Pons (tissue), 1 donor: ENCODE results near the gene ZNF582.

ENCODE experiments used
- DNase-seq: peaks from one replicate; pipeline ENCODE4 v3.0.0-alpha.2; 2016; ENCODE audit warnings: low spot score

Gene ZNF582

DNA sequence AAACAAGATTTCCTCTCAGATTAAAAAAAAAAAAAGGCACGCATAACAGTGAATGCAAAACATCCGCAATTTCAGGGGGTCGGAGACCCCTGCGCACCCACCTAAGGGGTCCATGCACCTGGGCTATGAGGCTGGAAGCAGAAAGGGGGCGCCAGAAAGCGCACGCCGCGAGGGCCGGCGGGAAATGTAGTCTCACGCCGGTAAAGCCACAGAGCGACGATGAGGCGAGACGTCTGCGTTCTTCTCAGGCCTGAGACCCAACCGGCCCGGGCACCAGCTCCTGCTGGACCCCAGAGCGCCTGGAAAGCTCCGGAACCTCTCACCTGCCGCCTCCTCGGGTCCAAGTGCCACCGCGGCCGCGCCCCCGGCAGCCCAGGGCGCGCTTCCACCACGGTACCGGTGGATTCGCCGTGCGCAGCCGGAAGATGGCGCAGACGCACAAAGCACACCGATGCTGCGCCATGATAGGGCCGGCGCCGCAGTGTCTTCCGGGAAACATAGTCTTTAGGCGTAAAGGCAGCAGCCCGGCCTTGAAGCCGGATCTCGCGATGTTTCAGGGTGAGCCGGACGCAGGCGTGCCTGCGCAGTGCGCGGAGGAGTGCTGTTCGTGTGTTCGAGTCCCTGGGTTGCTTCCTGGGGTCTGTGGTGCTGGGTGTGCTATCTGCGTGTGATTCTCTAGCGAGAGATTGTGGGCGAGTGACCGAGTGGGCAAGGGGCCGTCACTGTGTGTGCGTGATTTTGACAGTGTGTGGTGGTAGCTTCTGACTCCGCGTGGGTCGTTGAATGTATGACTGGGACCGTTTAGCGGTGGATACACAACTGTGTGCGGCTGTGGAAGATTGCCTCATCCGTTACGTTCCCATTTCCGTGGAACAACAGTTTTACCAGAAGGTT is at the start of gene ZNF582:
Gene ZNF582, minus strand, starts transcription at position 416 of the 894 bp plus-strand sequence. CDS start 1,782 bp downstream, outside the sequence.
- DNase-seq, result peak; percentile 97

DNA sequence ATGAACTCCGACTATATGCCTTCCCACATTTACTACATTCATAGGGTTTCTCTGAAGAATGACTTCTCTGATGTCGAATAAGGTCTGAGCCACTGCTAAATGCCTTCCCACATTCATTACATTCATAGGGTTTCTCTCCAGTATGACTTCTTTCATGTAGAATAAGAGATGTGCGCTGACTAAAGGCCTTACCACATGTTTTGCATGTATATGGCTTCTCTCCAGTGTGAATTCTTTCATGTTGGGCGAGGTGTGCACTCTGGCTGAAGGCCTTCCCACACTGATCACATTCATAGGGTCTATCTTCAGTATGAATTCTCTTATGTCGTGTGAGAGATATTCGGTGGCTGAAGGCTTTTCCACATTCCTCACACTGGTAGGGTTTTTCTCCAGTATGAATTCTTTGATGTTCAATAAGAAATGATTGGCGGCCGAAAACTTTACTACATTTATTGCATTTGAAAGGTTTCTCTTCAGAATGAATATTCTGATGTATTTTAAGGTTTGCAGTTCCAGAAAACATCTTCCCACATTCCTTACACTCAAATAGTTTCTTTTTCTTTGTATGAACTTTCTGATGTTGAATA is 48.0 kb upstream of the ZNF582 start:
- no peak for DNase-seq

DNA sequence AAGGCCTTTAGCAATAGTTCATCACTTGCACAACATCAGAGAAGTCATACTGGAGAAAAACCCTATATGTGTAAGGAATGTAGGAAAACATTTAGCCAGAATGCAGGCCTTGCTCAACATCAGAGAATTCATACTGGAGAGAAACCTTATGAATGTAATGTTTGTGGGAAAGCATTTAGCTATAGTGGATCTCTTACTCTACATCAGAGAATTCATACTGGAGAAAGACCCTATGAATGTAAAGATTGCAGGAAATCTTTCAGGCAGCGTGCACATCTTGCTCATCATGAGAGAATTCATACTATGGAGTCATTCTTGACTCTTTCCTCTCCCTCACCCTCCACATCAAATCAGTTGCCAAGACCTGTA is 30.6 kb upstream of the ZNF582 start:
- DNase-seq, result no peak

DNA sequence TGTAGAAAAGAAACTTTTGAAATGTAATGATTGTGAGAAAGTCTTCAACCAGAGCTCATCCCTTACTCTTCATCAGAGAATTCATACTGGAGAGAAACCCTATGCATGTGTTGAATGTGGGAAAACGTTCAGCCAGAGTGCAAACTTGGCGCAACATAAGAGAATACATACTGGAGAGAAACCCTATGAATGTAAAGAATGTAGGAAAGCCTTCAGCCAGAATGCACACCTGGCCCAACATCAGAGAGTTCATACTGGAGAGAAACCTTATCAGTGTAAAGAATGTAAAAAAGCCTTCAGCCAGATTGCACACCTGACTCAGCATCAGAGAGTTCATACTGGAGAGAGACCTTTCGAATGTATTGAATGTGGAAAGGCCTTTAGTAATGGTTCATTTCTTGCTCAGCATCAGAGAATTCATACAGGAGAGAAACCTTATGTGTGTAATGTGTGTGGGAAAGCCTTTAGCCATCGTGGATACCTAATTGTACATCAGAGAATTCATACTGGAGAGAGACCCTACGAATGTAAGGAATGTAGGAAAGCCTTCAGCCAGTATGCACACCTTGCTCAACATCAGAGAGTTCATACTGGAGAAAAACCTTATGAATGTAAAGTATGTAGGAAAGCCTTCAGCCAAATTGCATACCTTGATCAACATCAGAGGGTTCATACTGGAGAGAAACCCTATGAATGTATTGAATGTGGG is 30.1 kb upstream of the ZNF582 start:
- DNase-seq, result no peak

DNA sequence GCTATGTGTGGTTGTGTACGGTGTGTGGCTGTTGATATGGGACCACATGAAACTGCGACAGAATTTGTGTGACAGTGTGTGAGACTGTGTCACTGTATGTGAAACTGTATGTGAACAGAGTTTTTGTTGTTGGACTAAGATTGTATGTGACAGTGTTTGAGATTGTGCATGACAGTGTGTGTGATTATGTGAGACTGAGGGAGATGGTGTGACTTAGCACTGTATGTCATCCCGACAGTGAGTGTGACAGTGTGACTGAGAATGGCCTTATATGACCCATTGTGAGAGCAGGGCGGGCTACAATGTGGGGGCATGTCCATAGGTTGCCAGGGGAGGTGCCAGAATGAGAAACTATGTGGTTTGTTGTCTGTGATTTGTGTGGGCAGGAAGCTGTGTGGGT is 11.7 kb upstream of the ZNF582 start:
- DNase-seq, result no peak

DNA sequence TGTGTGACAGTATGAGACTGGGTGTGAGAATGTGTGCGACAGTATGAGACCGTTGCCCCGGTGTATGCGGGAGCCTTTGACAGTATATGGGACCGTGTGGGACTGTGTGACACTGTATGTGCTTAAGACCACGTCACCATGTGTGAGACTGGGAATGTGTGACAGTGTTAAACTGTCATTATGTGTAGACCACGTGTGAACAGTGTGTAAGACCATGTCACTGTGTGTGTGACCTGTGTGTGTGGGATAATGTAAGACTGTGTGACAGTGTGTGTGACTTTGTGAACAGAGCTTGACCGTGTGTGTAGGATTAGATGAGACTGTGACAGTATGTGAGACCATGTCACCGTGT is 11.3 kb upstream of the ZNF582 start:
- DNase-seq, result no peak

DNA sequence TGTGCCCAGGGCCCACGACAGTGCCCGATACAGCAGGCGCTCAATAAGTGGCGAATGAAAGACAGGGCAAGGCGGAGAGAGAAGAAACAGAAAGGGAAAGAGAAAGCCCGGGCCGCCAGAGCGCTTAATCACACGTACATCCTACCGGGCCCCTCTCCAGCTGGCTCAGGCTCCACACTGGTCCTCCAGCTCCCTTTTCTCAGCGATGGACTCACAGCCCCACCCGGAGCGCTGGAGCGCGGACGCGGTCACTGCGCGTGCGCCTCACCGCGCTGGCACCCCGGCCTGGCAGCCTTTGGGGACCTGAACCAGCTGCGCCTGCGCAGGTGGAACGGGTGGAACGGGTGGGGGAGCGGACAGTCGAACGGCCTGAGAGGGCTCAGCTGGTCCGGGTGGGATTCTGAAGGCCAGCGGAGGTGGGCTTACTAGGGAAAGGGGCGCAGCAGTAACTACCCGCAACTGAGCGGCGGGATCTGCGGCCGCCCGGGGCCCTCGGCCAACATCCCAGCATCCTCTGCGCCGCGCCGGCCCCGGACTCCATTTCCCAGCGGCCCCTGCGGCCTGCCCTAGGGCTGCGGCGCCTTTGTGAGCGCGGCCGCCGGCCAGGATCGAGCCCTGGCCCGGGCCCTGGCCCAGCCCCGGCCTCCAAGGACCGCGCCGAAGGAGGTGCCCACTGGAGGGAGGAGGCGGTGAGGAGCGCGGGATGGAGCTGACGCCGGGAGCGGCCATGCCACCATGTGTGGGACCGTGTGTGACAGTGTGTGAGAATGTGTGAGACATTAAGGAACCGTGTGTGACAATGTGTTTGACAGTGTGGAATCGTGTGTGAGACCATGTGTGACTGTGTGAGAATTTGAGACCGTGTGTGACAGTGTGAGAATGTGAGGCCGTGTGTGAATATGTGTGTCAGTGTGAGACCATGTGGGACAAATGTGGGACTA is 10.7 kb upstream of the ZNF582 start, which contains the start of gene ZNF583:
Gene ZNF583, plus strand, starts transcription at position 569 of the 941 bp plus-strand sequence. CDS start 2,783 bp downstream, outside the sequence.
- DNase-seq, result peak; percentile 95

DNA sequence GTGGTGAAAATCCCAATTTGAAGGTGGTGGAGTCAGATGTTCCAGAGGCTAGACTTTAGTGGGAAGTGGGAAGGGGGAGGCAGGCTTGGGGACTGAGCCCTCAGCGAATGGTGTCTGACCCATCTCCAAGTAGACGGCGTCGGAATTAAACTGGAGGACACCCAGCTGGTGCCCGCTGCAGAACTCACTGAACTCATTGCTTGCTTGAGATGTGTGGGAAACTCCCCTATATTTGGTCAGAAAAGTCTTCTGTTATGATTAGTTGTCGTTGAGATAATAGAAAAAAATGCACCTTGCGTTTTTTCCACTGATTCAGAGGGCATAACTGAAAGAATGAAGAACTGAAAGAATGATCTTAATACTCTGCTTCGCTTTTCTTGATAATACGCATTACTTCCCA is 9.9 kb upstream of the ZNF582 start:
- DNase-seq, result no peak

DNA sequence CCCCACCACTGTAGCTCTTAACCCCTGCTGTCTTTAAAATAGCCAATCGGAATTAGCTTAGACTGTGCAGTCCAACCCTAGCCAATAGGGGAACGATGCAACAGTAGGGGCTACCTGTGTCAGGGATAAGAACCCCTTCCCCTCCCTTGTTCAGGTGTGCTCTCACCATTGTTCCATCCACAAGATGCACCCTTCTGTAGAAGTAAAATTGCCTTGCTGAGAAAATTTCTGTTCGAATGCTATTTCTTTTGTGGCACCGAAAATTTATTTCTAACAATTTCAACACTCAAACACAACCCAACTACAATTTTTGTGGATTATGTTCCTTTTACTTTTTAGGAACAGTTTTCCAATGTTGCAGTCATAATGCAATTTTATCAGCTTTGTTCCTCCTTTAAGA is 7.2 kb upstream of the ZNF582 start:
- no peak for DNase-seq

DNA sequence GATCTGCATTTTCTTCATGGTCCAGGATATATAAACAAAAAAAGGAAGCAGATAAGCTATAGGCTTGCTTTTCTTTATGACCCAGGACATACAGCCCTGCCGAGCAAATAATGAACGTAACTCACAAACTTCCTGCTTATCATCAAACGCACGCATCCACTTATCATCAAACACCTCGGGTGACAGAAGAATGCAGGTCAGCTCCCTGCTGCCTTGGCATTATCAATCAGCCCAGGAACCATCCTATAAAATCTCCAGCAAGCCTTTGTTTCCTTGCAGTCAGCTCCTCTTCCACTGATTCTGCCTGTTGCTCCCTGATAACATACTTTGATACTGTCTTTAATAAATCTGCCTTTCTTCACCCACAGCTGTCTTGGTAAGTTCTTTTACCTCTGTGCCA is 5.5 kb upstream of the ZNF582 start:
- no peak for DNase-seq

DNA sequence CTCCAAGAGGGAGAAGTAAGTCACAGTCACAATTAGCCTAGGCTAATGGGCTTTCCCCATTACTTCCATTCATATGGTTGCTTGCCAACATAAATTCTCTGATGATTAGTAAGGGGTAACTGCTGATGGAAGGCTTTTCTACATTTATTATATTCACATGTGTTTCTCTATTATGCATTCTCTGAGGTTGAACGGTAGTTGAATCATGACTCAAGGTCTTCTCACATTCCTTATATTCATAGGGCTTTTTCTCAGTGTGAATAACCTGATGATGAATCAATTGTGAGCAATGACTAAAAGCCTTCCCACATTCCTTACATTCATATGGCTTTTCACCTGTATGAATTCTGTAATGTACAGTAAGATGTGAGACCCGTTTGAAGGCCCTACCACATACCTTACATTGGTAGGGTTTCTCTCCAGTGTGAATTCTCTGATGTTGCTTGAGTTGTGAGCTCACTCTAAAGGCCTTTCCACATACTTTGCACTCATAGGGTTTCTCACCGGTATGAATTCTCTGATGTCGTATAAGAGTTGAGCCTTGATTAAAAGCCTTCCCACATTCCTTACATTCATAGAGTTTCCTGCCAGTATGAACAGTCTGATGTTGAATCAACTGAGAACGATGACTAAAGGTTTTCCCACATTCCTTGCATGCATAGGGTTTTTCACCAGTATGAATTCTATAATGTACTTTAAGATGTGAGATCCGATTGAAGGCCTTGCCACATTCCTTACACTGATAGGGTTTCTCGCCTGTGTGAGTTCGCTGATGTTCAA is 9.3 kb downstream of the ZNF582 start:
- no peak for DNase-seq

DNA sequence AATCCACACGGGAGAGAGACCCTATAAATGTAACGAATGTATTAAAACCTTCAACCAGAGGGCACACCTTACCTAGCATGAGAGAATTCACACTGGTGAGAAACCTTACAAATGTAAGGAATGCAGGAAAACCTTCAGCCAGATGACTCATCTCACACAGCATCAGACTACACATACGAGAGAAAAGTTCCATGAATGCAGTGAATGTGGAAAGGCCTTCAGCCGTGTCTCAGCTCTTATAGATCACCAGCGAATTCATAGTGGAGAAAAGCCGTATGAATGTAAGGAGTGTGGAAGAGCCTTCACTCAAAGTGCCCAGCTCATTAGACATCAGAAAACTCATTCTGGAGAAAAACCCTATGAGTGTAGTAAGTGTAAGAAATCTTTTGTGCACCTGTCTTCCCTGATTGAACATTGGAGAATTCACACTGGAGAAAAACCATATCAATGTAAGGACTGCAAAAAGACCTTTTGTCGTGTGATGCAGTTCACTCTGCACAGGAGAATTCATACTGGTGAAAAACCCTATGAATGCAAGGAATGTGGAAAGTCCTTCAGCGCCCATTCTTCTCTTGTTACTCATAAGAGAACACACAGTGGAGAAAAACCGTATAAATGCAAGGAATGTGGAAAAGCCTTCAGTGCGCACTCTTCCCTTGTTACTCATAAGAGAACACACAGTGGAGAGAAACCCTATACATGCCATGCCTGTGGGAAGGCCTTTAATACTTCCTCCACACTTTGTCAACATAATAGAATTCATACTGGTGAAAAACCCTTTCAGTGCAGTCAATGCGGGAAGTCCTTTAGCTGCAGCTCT is 16.0 kb downstream of the ZNF582 start:
- DNase-seq, result no peak

DNA sequence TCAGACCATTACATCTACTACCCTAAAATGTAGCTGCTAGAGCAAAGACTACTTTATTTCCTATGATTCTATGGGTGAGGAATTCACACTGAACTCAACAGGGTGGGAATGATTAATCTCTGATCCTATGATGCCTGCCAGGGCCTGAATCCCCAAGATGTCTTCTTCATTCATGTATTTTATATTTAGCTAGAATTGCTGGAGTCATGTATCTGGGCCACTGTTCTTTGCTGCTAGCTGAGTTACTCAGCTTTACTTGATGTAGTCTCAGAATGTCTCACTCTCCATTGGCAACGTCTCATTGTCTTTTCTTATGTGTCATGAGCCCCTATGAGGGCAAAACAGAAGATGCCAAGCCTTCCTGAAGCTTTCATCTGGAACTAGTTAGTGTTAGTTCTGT is 21.1 kb downstream of the ZNF582 start:
- no peak for DNase-seq

DNA sequence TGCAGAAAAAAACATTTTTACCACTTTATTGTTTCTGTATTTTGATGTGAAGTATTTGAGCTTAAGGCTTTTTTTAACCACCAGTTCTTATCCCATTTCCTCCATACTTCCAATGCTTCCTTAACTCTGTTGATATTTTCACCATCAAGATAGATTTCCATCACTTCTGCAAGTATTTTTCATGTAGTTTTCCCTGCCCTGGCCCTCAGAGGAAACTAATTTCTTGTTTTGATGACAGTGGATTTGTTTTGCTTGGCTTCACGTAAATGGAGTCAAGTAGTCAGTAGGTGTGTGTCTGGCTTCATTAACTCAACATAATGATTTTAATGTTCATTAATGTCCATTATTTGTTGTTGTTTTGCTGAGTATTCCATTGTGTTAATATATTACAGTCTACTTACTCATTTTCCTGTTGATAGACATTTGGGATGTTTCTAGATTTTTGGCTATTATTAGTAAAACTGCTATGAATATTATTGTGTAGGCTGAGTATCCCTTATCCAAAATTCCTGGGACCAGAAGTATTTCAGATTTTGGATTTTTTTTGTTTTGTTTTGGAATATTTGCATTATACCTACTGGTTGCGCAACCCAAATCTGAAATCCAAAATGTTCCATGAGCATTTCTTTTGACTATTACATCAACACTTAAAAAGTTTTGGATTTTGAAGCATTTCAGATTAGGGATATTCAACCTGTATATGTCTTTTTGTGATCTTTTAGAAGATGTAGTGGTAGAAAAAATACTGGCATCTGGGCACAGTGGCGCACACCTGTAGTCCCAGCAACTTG is 23.3 kb downstream of the ZNF582 start:
- DNase-seq, result no peak

DNA sequence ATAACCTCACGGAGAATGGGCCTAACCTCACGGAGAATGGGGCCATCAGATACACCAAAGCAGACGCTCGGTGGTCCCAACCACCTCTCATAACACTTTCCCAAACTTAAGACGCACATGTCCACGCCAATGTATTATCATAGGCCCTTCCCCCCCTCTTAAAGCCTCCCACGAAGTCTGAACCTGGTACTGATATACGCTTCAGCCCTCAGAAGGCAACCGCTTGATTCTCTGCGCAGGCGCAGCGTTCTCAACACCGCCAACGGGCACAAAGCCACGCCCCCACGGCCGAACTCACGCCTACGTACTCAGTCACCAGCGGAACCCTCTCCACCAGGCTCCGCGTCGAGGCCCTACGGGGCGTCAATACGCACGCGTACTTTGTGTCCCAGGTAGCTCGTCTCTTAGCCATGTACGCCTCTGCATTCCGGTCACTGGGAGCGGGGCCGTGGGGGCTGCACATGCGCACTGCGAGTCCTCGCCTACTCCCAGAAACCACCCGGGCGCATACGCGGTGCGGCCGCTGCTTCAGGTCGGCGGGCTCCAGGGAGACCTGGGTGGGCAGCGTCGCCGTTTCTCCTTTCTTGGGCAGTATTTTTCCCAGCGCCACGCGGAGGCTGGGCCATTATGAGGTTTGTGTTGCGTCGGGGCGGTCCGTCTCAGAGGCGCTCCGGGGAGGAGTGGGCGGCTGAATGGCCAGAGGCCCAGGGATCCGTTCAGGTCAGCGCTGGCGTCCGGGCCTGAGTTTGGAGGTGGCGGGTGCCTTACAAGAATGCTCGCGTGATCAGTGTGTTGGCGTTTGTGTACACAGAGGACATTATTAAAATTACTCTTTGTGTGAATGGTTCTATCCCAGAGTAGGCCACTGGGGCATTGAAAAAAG is 25.3 kb downstream of the ZNF582 start:
- peak; percentile 76 for DNase-seq

DNA sequence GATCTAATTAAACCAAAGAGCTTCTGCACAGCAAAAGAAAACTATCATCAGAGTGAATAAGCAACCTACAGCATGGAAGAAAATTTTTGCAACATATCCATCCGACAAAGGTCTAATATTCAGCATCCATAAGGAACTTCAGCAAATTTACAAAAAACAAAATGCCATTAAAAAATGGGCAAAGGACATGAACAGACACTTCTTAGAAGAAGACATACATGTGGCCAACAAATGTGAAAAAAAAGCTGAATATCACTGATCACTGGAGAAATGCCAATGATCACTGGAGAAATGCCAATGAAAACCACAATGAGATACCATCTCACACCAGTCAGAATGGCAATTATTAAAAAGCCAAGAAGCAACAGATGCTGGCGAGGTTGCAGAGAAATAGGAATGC is 32.5 kb downstream of the ZNF582 start:
- DNase-seq, result no peak

DNA sequence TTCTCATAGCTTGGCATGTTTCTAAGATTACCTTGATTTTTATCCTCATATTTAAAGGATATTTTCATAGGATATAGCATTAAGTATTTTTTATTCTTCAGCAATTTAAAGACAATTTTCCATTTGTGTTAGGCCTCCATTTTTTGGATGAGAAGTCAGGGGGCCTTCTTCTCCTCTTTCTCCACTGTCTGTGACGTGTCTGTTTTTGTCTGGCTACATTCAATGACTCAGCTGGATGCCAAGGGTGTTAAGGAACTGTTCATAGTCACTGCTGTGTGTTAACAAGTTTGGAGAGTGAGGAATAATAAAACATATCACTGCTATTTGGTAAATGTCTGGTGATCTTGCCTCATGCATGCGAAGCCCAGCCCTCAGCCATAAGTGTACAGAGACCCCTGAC is 36.4 kb downstream of the ZNF582 start:
- no peak for DNase-seq

DNA sequence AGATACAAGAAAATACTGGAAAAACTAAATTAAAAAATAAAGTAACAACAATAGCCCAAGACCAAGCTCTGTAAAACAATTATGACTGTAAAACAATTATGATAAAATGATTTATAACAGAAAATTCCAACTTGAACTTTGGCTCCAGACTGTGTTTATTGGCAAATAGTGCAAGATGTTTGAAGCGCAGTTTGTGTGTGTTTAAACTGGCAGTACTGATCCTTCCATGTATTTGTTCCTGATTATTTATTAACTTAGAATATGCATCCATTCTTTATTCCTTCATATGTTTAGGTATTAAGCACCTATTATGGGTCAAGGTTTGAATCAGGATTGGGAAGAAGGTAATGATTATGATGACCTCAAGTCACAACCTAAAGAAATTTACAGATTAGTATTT is 37.8 kb downstream of the ZNF582 start:
- DNase-seq, result no peak
